ENCODE results near the gene C1orf35. TPM values are rescaled to one million over a fixed set of nuclear protein-coding genes. Genes with fewer than 3 reads are reported as not detected.

C1orf35 gene
- total and polyA plus RNA-seq, 2 experiments from 2014 or later, result 36.2 to 43.7 TPM

GRCh38 chr1:228088586-228089498, 14.3 kb downstream of the C1orf35 start:
- Histone ChIP-seq H3K9me3 (ENCODE audit: low read depth) (no peaks in the 10 kb centered on the region), H3K36me3 (peaks cover 3% of the 10 kb centered on the region), H3K27me3 (no peaks in the 10 kb centered on the region), H3K4me3 (no peak overlapping the region), H3K27ac (no peak overlapping the region), H3K4me1 (ENCODE audit: low read depth) (peaks cover 55% of the 10 kb centered on the region)
- TF ChIP-seq, protein P1, sequence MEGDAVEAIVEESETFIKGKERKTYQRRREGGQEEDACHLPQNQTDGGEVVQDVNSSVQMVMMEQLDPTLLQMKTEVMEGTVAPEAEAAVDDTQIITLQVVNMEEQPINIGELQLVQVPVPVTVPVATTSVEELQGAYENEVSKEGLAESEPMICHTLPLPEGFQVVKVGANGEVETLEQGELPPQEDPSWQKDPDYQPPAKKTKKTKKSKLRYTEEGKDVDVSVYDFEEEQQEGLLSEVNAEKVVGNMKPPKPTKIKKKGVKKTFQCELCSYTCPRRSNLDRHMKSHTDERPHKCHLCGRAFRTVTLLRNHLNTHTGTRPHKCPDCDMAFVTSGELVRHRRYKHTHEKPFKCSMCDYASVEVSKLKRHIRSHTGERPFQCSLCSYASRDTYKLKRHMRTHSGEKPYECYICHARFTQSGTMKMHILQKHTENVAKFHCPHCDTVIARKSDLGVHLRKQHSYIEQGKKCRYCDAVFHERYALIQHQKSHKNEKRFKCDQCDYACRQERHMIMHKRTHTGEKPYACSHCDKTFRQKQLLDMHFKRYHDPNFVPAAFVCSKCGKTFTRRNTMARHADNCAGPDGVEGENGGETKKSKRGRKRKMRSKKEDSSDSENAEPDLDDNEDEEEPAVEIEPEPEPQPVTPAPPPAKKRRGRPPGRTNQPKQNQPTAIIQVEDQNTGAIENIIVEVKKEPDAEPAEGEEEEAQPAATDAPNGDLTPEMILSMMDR (IDR thresholded peaks at IDR 0.05; ENCODE audit: low read depth, low read length), result no peak
- DNase-seq (ENCODE audit: low read depth in 1 of 2, low spot score in 1 of 2), result peak in 1 of 2 donors; percentile 41

DNA sequence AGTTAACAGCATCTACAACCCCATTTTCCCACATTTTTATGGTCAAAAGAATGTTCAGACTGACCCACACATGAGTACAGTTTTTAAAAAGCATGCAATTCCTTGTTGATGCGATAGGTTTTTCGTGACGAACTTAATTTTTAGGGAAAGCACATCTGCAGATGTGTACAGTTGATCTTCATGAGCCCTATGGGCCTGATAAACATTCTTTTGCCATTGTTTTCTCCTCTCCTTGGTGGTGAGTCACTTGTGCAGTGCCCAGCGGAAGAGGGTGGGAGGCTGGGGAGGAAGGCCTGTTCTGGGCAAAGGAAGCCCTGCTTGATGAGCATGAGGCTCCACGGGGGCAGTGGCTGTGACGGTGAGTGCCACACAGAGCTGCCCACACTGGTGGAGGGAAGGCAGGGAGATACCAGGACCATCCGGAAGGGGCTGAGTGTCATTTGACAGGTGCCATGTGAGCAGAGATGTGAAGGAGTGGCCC, 15.3 kb downstream of the C1orf35 start:
- peak in 1 of 2 donors; percentile 81 for DNase-seq (ENCODE audit: low read depth in 1 of 2, low spot score in 1 of 2)

DNA sequence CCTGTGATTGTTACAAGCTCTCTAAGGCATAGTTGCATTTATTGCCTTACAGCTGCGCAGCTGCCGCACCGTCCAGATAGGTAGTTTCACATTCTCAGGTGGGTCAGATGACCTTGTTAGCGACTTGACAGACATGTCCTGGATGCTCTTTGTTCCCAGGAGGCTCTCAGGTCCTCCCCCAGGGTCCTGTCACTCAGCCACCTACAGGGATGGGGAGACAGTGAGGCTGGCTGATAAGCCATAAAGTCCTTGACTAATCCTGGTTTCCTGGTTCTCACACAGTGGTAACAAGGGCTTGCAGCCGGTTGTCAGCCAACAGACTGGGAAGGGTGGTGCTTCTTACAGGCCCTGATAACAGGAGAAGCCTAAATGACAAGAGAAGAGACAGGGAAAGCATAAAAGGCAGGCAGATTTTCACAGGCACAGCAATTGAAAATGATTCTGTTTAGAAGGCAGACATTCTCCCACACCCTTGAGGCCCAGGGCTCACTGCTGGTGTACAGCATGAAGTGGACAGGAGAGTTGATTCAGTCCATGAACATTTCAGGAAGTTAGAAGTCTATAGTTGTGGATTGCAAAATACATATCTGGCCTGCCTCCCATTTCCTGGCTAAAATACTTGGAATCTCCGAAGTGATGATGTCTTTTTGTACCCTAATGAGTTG, 17.7 kb downstream of the C1orf35 start:
- DNase-seq (ENCODE audit: low read depth in 1 of 2, low spot score in 1 of 2), result peak; percentile 64 to 90
- TF ChIP-seq, protein P1 (IDR thresholded peaks at IDR 0.05; ENCODE audit: low read depth, low read length), result no peak
- no peaks in the 10 kb centered on the region for H3K9me3 ChIP-seq (ENCODE audit: low read depth)
- H3K36me3 ChIP-seq, result no peaks in the 10 kb centered on the region
- H3K4me1 ChIP-seq (ENCODE audit: low read depth), result peaks cover 59% of the 10 kb centered on the region
- peak overlapping the region; percentile 99 for H3K27ac ChIP-seq
- peak overlapping the region; percentile 97 for H3K4me3 ChIP-seq
- no peaks in the 10 kb centered on the region for H3K27me3 ChIP-seq

More for the DNA sequence above, 15.3 kb downstream of the C1orf35 start:
- Histone ChIP-seq H3K4me1 (ENCODE audit: low read depth) (peaks cover 56% of the 10 kb centered on the region), H3K36me3 (peaks cover 3% of the 10 kb centered on the region), H3K27ac (no peak overlapping the region), H3K27me3 (no peaks in the 10 kb centered on the region), H3K4me3 (no peak overlapping the region), H3K9me3 (ENCODE audit: low read depth) (no peaks in the 10 kb centered on the region)
- TF ChIP-seq, protein P1 (IDR thresholded peaks at IDR 0.05; ENCODE audit: low read depth, low read length), result peak; percentile 7

- H3K27me3 ChIP-seq, result no peaks in the 10 kb centered on the region
- peaks cover 59% of the 10 kb centered on the region for H3K4me1 ChIP-seq (ENCODE audit: low read depth)
- TF ChIP-seq, protein P1 (IDR thresholded peaks at IDR 0.05; ENCODE audit: low read depth, low read length), result no peak
- peak overlapping the region; percentile 99 for H3K27ac ChIP-seq
- DNase-seq (ENCODE audit: low read depth in 1 of 2, low spot score in 1 of 2), result peak in 1 of 2 donors; percentile 39
- H3K9me3 ChIP-seq (ENCODE audit: low read depth), result no peaks in the 10 kb centered on the region
- no peaks in the 10 kb centered on the region for H3K36me3 ChIP-seq
- H3K4me3 ChIP-seq, result peak overlapping the region; percentile 97
These were observed 18.3 kb downstream of the C1orf35 start for GRCh38 chr1:228084797-228085196.

DNA sequence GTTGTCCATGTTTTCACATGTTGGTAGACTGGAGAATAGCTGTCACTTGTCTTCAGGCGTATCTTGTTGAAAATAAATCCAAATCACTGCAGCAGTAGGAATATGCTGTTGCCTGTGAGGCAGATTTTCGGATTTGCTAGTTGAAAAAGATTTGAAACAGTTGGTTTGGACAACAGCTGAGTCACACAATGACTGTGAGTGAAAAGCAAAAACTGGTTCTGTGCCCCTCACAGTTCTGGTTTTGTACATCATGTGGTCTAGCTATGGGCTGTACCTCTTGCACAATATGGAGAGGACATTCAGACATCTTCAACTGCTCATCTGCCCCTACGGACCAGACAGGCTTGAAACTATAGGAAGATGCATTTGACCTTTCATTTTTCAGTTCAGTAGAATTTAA, 18.8 kb downstream of the C1orf35 start:
- Histone ChIP-seq H3K9me3 (ENCODE audit: low read depth) (no peaks in the 10 kb centered on the region), H3K4me1 (ENCODE audit: low read depth) (peaks cover 56% of the 10 kb centered on the region), H3K27me3 (no peaks in the 10 kb centered on the region), H3K4me3 (peak overlapping the region; percentile 97), H3K36me3 (no peaks in the 10 kb centered on the region), H3K27ac (peak overlapping the region; percentile 99)
- TF ChIP-seq, protein P1 (IDR thresholded peaks at IDR 0.05; ENCODE audit: low read depth, low read length), result no peak
- peak in 1 of 2 donors; percentile 77 for DNase-seq (ENCODE audit: low read depth in 1 of 2, low spot score in 1 of 2)
